Mucosa of rectum (tissue), 2 donors: ENCODE measurements around the gene ENTPD1.
"Not testable (repeated sequence)": the region's sequence is repeated elsewhere in the genome, so short reads cannot be mapped to it uniquely, and the experiment has no call there.

ENCODE experiments used
- H3K27ac ChIP-seq, 2 donors: one replicate each; pipeline ENCODE4 v1.7.0; 2013; ENCODE audit warnings: inconsistent platforms in 2 of 2, low read depth in 2 of 2, low read length in 2 of 2
- H3K27me3 ChIP-seq, 2 donors: one replicate each; pipeline ENCODE4 v1.7.0; 2013; ENCODE audit warnings: low read length in 2 of 2; ENCODE audit not compliant: control insufficient read depth in 2 of 2, insufficient read depth in 2 of 2
- H3K36me3 ChIP-seq, 2 donors: one replicate each; pipeline ENCODE4 v1.7.0; 2013; ENCODE audit warnings: low read length in 2 of 2; ENCODE audit not compliant: control insufficient read depth in 2 of 2, insufficient read depth in 2 of 2
- H3K4me1 ChIP-seq, 2 donors: one replicate each; pipeline ENCODE4 v1.7.0; 2013; ENCODE audit warnings: low read length in 2 of 2, mild to moderate bottlenecking in 1 of 2; ENCODE audit not compliant: control insufficient read depth in 2 of 2, insufficient read depth in 2 of 2
- H3K4me3 ChIP-seq, 2 donors: one replicate each; pipeline ENCODE4 v1.7.0; 2013; ENCODE audit warnings: low read length in 2 of 2
- H3K9ac ChIP-seq, 2 donors: one replicate each; pipeline ENCODE4 v1.7.0; 2013; ENCODE audit warnings: low read length in 2 of 2, low read depth in 1 of 2, mild to moderate bottlenecking in 1 of 2
- H3K9me3 ChIP-seq, 2 donors: one replicate each; pipeline ENCODE4 v1.7.0; 2013; ENCODE audit warnings: low read length in 2 of 2; ENCODE audit not compliant: control insufficient read depth in 2 of 2
- donor health status: healthy.
- donor health status: Normal muscosa, but diverticular disease.

ENTPD1 gene

GRCh38 chr10:95730233-95730632, 25.7 kb upstream of the ENTPD1 start:
- no peaks in the 10 kb centered on the region for H3K27me3 ChIP-seq
- H3K36me3 ChIP-seq = no peaks in the 10 kb centered on the region
- no peak overlapping the region for H3K9ac ChIP-seq
- H3K27ac ChIP-seq = no peak overlapping the region
- peaks cover 0 to 2% of the 10 kb centered on the region in 2 donors for H3K9me3 ChIP-seq
- H3K4me3 ChIP-seq = no peak overlapping the region
- H3K4me1 ChIP-seq = no peaks in the 10 kb centered on the region

GRCh38 chr10:95732907-95733306, 23.1 kb upstream of the ENTPD1 start:
- H3K27me3 ChIP-seq, H3K27ac ChIP-seq, H3K9ac ChIP-seq, H3K4me3 ChIP-seq, H3K9me3 ChIP-seq, H3K4me1 ChIP-seq, H3K36me3 ChIP-seq: not testable (repeated sequence)

GRCh38 chr10:95739056-95739455, 16.9 kb upstream of the ENTPD1 start:
- no peak overlapping the region for H3K9ac ChIP-seq
- no peaks in the 10 kb centered on the region for H3K9me3 ChIP-seq
- H3K4me1 ChIP-seq = peaks cover 5 to 6% of the 10 kb centered on the region in 2 donors
- H3K36me3 ChIP-seq = no peaks in the 10 kb centered on the region
- no peak overlapping the region for H3K4me3 ChIP-seq
- no peaks in the 10 kb centered on the region for H3K27me3 ChIP-seq
- no peak overlapping the region for H3K27ac ChIP-seq

DNA sequence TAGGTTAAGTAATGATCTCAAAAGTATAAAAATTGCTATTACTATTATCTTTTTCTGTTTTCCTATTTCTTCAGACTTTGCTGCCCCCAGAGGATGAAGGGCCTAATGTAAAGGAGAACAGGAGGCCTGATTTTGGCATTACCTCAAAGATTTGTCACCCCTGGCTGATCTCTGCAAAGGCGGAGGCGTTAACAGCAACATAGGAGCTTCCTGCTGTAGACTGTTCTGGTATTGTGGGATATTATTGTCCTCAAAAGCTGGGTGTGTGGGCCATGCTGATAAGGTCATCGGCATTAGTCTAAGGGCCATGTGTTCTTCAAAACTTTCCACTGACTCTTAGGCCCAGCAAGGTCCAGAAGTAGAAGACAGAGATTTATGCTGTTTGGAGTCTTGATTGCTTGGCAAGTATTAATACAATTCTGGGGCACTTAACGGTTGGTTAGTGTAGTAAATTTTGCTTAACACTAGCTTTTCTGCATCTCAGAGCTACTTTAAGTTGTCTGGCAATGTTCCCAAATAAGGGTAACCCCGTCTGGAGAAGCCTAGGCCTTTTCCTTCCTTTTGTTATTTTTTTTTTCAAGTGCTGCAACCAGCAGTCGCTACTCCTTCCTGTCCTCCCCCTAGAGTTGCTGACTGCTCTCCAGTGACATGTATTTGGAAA, 14.0 kb upstream of the ENTPD1 start:
- Histone ChIP-seq H3K4me3 (peak overlapping the region; percentile 19 to 22), H3K9ac (no peak overlapping the region), H3K27me3 (no peaks in the 10 kb centered on the region), H3K27ac (peak overlapping the region; percentile 58 to 60), H3K4me1 (peaks cover 5 to 6% of the 10 kb centered on the region in 2 donors), H3K9me3 (no peaks in the 10 kb centered on the region), H3K36me3 (no peaks in the 10 kb centered on the region)

DNA sequence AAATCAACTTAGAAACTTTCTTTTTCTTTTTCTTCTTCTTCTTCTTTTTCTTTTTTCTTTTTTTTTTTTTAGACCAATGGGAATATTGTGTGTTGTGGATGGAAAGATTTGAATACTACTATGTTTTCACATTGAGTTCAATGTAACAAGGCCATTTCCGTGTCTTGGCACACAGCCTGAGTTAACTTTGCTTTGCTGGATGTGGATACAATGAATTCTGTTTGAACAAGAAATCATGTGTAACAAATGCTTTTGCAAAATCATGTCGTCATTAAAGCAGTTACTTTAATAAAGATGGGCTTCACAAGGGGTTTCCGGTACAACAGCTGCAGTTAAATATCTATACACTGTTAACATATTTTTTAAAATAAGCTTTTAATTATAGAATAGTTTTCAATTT, 13.5 kb upstream of the ENTPD1 start:
- H3K36me3 ChIP-seq = no peaks in the 10 kb centered on the region
- no peak overlapping the region for H3K4me3 ChIP-seq
- H3K4me1 ChIP-seq = peaks cover 5 to 6% of the 10 kb centered on the region in 2 donors
- H3K27ac ChIP-seq = peak overlapping the region in 1 of 2 donors; percentile 58
- H3K9me3 ChIP-seq = no peaks in the 10 kb centered on the region
- H3K9ac ChIP-seq = no peak overlapping the region
- H3K27me3 ChIP-seq = no peaks in the 10 kb centered on the region

DNA sequence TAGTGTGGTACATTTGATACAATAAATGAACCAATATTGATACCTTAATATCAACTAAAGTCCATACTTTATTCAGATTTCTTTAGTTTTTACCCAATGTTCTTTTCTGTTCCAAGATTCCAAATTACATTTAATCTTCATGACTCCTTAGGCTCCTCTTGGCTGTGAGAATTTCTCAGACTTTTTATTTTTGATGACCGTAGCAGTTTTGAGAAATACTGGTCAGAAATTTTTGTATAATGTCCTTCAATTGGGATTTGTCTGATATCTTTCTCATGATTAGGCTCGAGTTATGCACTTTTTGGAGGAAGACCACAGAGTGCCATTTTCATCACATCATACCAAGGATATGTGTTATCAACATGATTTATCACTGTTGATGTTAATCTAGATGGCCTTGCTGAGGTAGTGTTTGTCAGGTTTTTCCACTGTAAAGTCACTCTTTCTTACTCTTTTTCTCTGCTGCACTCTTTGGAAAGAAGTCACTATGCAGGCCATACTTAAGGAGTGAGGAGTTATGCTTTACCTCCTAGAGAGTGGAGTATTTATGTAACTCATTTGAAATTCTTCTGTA, 12.9 kb upstream of the ENTPD1 start:
- Histone ChIP-seq H3K4me1 (peaks cover 5 to 6% of the 10 kb centered on the region in 2 donors), H3K27me3 (no peaks in the 10 kb centered on the region), H3K9ac (no peak overlapping the region), H3K4me3 (no peak overlapping the region), H3K27ac (peak overlapping the region in 1 of 2 donors; percentile 13), H3K36me3 (no peaks in the 10 kb centered on the region), H3K9me3 (no peaks in the 10 kb centered on the region)

GRCh38 chr10:95745501-95745900, 10.5 kb upstream of the ENTPD1 start:
- no peak overlapping the region for H3K4me3 ChIP-seq
- H3K36me3 ChIP-seq = no peaks in the 10 kb centered on the region
- no peak overlapping the region for H3K9ac ChIP-seq
- H3K4me1 ChIP-seq = peaks cover 5 to 6% of the 10 kb centered on the region in 2 donors
- no peak overlapping the region for H3K27ac ChIP-seq
- H3K27me3 ChIP-seq = no peaks in the 10 kb centered on the region
- H3K9me3 ChIP-seq = no peaks in the 10 kb centered on the region

- Histone ChIP-seq H3K27me3 (no peaks in the 10 kb centered on the region), H3K9me3 (no peaks in the 10 kb centered on the region), H3K36me3 (no peaks in the 10 kb centered on the region), H3K4me3 (no peak overlapping the region), H3K27ac (no peak overlapping the region), H3K4me1 (no peaks in the 10 kb centered on the region), H3K9ac (no peak overlapping the region)
Observed at GRCh38 chr10:95748349-95748748, 7.6 kb upstream of the ENTPD1 start.

- Histone ChIP-seq H3K4me3 (peak overlapping the region; percentile 65 to 73), H3K36me3 (no peaks in the 10 kb centered on the region), H3K9ac (peak overlapping the region; percentile 52), H3K27me3 (no peaks in the 10 kb centered on the region), H3K27ac (peak overlapping the region; percentile 76 to 80), H3K9me3 (no peaks in the 10 kb centered on the region), H3K4me1 (peaks cover 6 to 11% of the 10 kb centered on the region in 2 donors)
Observed at GRCh38 chr10:95755511-95756004, 405 bp upstream of the ENTPD1 start.

DNA sequence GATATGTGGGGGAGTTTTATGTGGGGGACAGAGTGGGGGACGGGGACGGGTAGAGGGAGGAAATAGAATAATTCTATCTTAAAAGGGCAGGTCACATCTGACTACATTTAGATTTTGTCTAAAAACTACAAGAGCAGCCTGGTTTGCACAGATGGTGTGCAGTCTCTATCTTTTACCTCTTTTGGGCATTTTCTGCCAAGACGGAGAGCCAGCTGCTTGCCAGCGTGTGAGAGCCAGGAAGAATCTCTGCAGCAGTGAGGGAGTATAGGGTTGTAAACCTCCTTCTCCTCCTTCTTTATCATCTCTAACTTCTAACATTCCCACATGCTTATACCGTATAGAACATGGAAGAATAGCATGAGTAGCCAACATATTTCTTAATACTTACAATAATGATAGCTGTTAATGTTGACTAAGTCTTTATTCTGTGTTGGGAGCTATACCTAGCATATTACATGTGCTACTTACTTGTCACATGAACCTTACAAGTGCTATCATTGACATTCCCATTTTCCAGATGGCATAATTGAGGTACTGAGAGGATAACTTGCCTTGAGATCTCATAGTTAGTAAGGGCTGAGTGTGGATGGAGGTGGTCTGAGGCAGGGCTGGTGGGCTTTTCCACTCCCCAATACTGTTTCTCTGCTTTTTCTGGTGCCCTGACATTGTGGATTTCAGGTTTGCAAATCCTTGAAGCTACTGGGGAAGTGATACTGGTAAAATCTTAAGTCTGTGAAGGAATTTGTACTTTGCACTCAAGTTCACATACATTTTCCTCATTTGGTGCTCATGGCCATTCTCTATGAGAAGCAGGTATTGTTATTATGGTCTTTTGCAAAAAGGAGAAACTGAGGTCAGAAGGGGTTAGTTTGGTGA, 1.1 kb downstream of the ENTPD1 start:
- Histone ChIP-seq H3K36me3 (no peaks in the 10 kb centered on the region), H3K9ac (peak overlapping the region; percentile 52 to 71), H3K4me1 (peaks cover 10 to 11% of the 10 kb centered on the region in 2 donors), H3K27me3 (no peaks in the 10 kb centered on the region), H3K9me3 (no peaks in the 10 kb centered on the region), H3K27ac (peak overlapping the region; percentile 76 to 80), H3K4me3 (peak overlapping the region; percentile 59 to 73)
